Subcutaneous abdominal adipose tissue (tissue), 5 donors: ENCODE data around the gene ALDH1A2.
"Not testable (repeated sequence)": the region's sequence is repeated elsewhere in the genome, so short reads cannot be mapped to it uniquely, and the experiment has no call there.

ENCODE experiments used
- H3K27ac ChIP-seq: one replicate; pipeline ENCODE4 v1.7.0; 2013; ENCODE audit warnings: low read depth, mild to moderate bottlenecking, inconsistent platforms, low read length, moderate library complexity
- H3K27me3 ChIP-seq, 5 donors: one replicate each; pipeline ENCODE4 v1.7.0; 2013; ENCODE audit warnings: low read length in 5 of 5, inconsistent platforms in 1 of 5; ENCODE audit not compliant: control insufficient read depth in 5 of 5, insufficient read depth in 4 of 5
- H3K36me3 ChIP-seq, 5 donors: one replicate each; pipeline ENCODE4 v1.7.0; 2013; ENCODE audit warnings: low read length in 5 of 5; ENCODE audit not compliant: control insufficient read depth in 5 of 5, insufficient read depth in 5 of 5
- H3K4me1 ChIP-seq, 5 donors: one replicate each; pipeline ENCODE4 v1.7.0; 2013; ENCODE audit warnings: low read length in 5 of 5, mild to moderate bottlenecking in 3 of 5, moderate library complexity in 1 of 5; ENCODE audit not compliant: control insufficient read depth in 5 of 5, insufficient read depth in 5 of 5
- H3K4me3 ChIP-seq, 5 donors: one replicate each; pipeline ENCODE4 v1.7.0; 2013; ENCODE audit warnings: low read length in 5 of 5, low read depth in 1 of 5
- H3K9ac ChIP-seq, 5 donors: one replicate each; pipeline ENCODE4 v1.7.0; 2013; ENCODE audit warnings: low read length in 5 of 5, mild to moderate bottlenecking in 4 of 5, moderate library complexity in 3 of 5
- H3K9me3 ChIP-seq, 5 donors: one replicate each; pipeline ENCODE4 v1.7.0; 2013; ENCODE audit warnings: low read length in 5 of 5; ENCODE audit not compliant: control insufficient read depth in 5 of 5
- donor health status: healthy.
- donor health status: healthy.
- donor health status: healthy.
- donor health status: healthy.
- donor health status: healthy.

Gene ALDH1A2

DNA sequence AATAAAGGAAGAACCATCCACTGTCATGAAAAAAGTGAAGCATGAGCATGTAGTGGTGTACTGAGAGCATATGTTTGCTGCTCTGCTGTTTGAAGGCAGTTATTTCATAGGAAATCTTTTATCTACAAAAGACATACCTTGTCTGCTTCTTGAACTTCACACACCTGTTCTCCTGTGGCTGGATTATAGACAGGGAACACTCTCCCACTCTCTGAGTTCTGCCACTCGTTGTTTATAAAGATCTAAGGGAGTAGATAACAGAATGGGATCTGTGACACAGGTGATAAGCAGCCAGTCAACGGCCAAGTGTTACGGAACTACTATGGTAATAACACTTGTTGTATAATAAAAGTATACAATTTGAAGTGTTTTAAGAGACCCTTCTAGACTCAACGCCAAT, 51.5 kb downstream of the ALDH1A2 start:
- no peaks in the 10 kb centered on the region for H3K4me1 ChIP-seq
- H3K9ac ChIP-seq, result no peak overlapping the region
- H3K9me3 ChIP-seq, result no peaks in the 10 kb centered on the region
- no peak overlapping the region for H3K4me3 ChIP-seq
- H3K27me3 ChIP-seq, result peaks cover 0 to 8% (median 0%) of the 10 kb centered on the region in 5 donors
- H3K36me3 ChIP-seq, result no peaks in the 10 kb centered on the region
- H3K27ac ChIP-seq, result no peak overlapping the region

- H3K36me3 ChIP-seq, result no peaks in the 10 kb centered on the region
- no peak overlapping the region for H3K9ac ChIP-seq
- H3K9me3 ChIP-seq, result peaks cover 0 to 10% (median 0%) of the 10 kb centered on the region in 5 donors
- H3K27ac ChIP-seq, result no peak overlapping the region
- H3K4me1 ChIP-seq, result no peaks in the 10 kb centered on the region
- no peak overlapping the region for H3K4me3 ChIP-seq
- H3K27me3 ChIP-seq, result peaks cover 0 to 8% (median 0%) of the 10 kb centered on the region in 5 donors
Observed at GRCh38 chr15:58010983-58011382, 54.5 kb downstream of the ALDH1A2 start.

GRCh38 chr15:58003810-58004209, 61.7 kb downstream of the ALDH1A2 start:
- H3K27me3 ChIP-seq, result no peaks in the 10 kb centered on the region
- no peak overlapping the region for H3K4me3 ChIP-seq
- H3K9ac ChIP-seq, result no peak overlapping the region
- H3K9me3 ChIP-seq, result peaks cover 0 to 12% (median 3%) of the 10 kb centered on the region in 5 donors
- H3K4me1 ChIP-seq, result no peaks in the 10 kb centered on the region
- H3K36me3 ChIP-seq, result no peaks in the 10 kb centered on the region
- no peak overlapping the region for H3K27ac ChIP-seq

- Histone ChIP-seq H3K4me1 (no peaks in the 10 kb centered on the region), H3K27me3 (no peaks in the 10 kb centered on the region), H3K27ac (no peak overlapping the region), H3K4me3 (no peak overlapping the region), H3K9ac (no peak overlapping the region), H3K9me3 (peaks cover 0 to 11% (median 3%) of the 10 kb centered on the region in 5 donors), H3K36me3 (no peaks in the 10 kb centered on the region)
Observed at GRCh38 chr15:58002338-58003126, 63.0 kb downstream of the ALDH1A2 start.

DNA sequence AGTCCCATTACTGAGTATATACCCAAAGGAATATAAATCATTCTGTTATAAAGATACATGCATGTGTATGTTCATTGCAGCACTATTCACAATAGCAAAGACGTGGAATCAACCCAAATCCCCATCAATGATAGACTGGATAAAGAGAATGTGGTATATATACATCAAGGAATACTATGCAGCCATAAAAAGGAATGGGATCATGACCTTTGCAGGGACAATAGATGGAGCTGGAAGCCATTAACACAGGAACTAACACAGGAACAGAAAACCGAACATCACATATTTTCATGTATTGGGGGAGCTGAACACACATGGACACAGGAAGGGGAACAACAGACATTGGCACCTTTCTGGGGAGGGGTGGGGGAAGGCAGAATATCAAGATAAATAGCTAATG, 65.8 kb downstream of the ALDH1A2 start:
- not testable (repeated sequence) for H3K4me1 ChIP-seq, H3K27ac ChIP-seq, H3K4me3 ChIP-seq, H3K27me3 ChIP-seq, H3K9me3 ChIP-seq, H3K9ac ChIP-seq, H3K36me3 ChIP-seq

DNA sequence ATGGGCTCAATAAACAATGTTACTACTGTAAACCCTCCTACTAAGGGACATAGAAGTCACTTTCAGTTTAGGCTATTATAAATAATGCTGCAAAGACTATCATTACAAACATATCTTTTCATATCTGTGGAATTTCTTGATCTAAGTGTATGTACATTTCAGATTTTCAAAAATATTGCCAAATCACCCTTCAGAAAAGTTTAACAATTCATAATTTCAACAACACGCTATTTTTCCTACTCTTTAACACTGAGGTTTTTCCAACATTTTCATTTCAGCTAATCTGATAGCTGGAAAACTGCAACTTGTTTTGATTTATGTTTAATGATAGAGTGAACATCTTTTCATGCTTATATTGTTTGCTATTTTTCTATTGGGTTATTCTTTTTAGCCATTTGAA, 69.0 kb downstream of the ALDH1A2 start:
- no peaks in the 10 kb centered on the region for H3K36me3 ChIP-seq
- no peak overlapping the region for H3K9ac ChIP-seq
- H3K9me3 ChIP-seq, result peaks cover 0 to 3% (median 2%) of the 10 kb centered on the region in 5 donors
- peaks cover 0 to 3% (median 0%) of the 10 kb centered on the region in 5 donors for H3K27me3 ChIP-seq
- no peak overlapping the region for H3K27ac ChIP-seq
- H3K4me3 ChIP-seq, result no peak overlapping the region
- no peaks in the 10 kb centered on the region for H3K4me1 ChIP-seq

- Histone ChIP-seq H3K4me1 (no peaks in the 10 kb centered on the region), H3K9me3 (peaks cover 0 to 3% (median 0%) of the 10 kb centered on the region in 5 donors), H3K27me3 (peaks cover 0 to 3% (median 0%) of the 10 kb centered on the region in 5 donors), H3K4me3 (no peak overlapping the region), H3K9ac (no peak overlapping the region), H3K27ac (no peak overlapping the region), H3K36me3 (no peaks in the 10 kb centered on the region)
Observed at GRCh38 chr15:57994221-57995049, 71.1 kb downstream of the ALDH1A2 start.

- Histone ChIP-seq H3K9ac (no peak overlapping the region), H3K9me3 (no peaks in the 10 kb centered on the region), H3K36me3 (no peaks in the 10 kb centered on the region), H3K4me1 (no peaks in the 10 kb centered on the region), H3K27ac (no peak overlapping the region), H3K4me3 (no peak overlapping the region), H3K27me3 (peaks cover 0 to 3% (median 0%) of the 10 kb centered on the region in 5 donors)
Observed at GRCh38 chr15:57993409-57994145, 71.9 kb downstream of the ALDH1A2 start.

GRCh38 chr15:57992761-57993355, 72.7 kb downstream of the ALDH1A2 start:
- H3K27me3 ChIP-seq, result peaks cover 0 to 3% (median 0%) of the 10 kb centered on the region in 5 donors
- H3K36me3 ChIP-seq, result no peaks in the 10 kb centered on the region
- H3K4me3 ChIP-seq, result no peak overlapping the region
- no peak overlapping the region for H3K9ac ChIP-seq
- H3K4me1 ChIP-seq, result no peaks in the 10 kb centered on the region
- no peaks in the 10 kb centered on the region for H3K9me3 ChIP-seq
- H3K27ac ChIP-seq, result no peak overlapping the region
